ENCODE results near the gene MMRN1.

Gene MMRN1

DNA sequence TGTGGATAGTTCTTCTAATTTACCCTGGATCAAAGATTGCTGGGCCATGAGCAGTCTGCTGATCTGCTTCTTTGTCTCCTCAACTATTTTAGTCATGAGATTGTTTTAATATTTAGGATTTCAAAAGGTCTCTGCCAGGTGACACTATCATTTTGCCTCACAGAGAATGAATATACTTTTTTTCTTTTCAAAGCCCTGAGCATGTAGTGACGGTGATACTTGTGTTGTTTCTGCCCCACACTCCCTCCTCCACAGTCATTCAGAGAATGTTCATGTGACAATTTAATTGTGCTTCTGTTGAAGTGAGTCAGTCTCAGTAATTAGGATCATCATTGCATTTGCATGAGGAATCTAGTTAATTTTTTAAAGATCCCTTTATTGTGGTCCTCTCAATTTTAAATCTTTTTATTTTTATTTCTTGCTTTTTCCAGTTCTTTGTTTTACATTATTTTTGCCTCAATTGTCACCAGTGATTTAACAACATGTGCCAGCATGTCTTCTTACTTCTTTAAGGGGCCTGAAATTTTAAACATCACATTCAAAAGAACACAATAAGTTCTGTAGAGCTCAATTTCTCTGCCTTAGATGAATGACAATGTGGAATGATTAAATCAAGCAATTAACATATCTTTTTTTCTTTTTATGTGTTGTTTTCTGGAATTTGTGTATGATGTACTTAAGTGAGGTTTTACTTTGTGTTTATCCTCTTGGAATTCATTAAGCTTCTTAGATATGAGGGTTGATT lies 12.3 kb downstream of the MMRN1 start:
- no peaks in the 10 kb centered on the region for H3K9me3 ChIP-seq (ENCODE audit: control insufficient read depth in 2 of 2, low read length in 2 of 2)
- no peak overlapping the region for H3K9ac ChIP-seq (ENCODE audit: low read depth in 1 of 2, low read length in 2 of 2)
- no peaks in the 10 kb centered on the region for H3K36me3 ChIP-seq (ENCODE audit: control insufficient read depth in 2 of 2, insufficient read depth in 2 of 2, low read length in 2 of 2)
- no peaks in the 10 kb centered on the region for H3K4me1 ChIP-seq (ENCODE audit: control insufficient read depth in 2 of 2, insufficient read depth in 2 of 2, low read length in 2 of 2)
- H3K27me3 ChIP-seq (ENCODE audit: control insufficient read depth in 2 of 2, insufficient read depth in 2 of 2, low read length in 2 of 2), result no peaks in the 10 kb centered on the region
- H3K27ac ChIP-seq (ENCODE audit: low read depth in 2 of 2, low read length in 2 of 2), result no peak overlapping the region
- H3K4me3 ChIP-seq (ENCODE audit: low read length in 2 of 2), result no peak overlapping the region

DNA sequence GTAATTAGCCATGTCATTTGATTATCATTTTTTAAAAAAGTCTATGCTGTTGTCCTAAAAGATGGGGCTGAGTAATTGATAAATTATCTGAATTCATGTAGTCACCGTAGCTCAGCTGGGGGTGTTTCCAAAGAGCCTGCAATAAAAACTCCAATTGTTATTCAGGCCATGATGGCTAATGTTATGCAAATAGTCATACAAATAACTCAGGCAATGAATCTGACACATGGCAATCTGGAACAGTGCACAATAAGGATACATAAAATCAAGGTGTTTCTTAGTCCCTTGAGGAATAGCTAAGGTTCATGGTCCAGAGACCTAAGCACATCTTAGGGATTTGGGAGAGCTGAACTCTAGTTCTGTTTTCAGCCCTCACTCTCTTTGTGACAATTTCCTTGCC lies 15.2 kb downstream of the MMRN1 start:
- no peak overlapping the region for H3K9ac ChIP-seq (ENCODE audit: low read depth in 1 of 2, low read length in 2 of 2)
- H3K4me3 ChIP-seq (ENCODE audit: low read length in 2 of 2), result no peak overlapping the region
- no peaks in the 10 kb centered on the region for H3K27me3 ChIP-seq (ENCODE audit: control insufficient read depth in 2 of 2, insufficient read depth in 2 of 2, low read length in 2 of 2)
- no peaks in the 10 kb centered on the region for H3K9me3 ChIP-seq (ENCODE audit: control insufficient read depth in 2 of 2, low read length in 2 of 2)
- H3K4me1 ChIP-seq (ENCODE audit: control insufficient read depth in 2 of 2, insufficient read depth in 2 of 2, low read length in 2 of 2), result no peaks in the 10 kb centered on the region
- H3K36me3 ChIP-seq (ENCODE audit: control insufficient read depth in 2 of 2, insufficient read depth in 2 of 2, low read length in 2 of 2), result no peaks in the 10 kb centered on the region
- H3K27ac ChIP-seq (ENCODE audit: low read depth in 2 of 2, low read length in 2 of 2), result no peak overlapping the region

DNA sequence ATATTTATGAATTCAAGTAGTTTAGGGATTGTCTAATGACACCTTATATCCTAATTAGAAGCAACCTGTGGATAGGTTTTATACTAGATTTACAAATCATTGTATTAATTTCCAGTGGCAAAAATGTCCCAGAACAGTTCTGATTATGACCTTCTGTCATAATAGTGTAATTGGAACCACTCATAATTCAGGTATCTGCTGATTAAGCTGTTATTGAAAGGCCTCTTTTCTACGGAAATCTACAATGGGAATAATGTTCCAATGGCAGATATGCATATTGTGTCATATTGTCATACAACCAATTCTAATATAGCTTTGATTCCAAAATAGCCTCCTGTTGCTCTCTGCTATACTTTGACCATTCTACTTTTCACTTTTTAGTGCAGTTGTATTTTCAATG lies 19.0 kb downstream of the MMRN1 start:
- no peak overlapping the region for H3K9ac ChIP-seq (ENCODE audit: low read depth in 1 of 2, low read length in 2 of 2)
- H3K4me3 ChIP-seq (ENCODE audit: low read length in 2 of 2), result no peak overlapping the region
- no peaks in the 10 kb centered on the region for H3K4me1 ChIP-seq (ENCODE audit: control insufficient read depth in 2 of 2, insufficient read depth in 2 of 2, low read length in 2 of 2)
- H3K36me3 ChIP-seq (ENCODE audit: control insufficient read depth in 2 of 2, insufficient read depth in 2 of 2, low read length in 2 of 2), result no peaks in the 10 kb centered on the region
- H3K9me3 ChIP-seq (ENCODE audit: control insufficient read depth in 2 of 2, low read length in 2 of 2), result no peaks in the 10 kb centered on the region
- H3K27ac ChIP-seq (ENCODE audit: low read depth in 2 of 2, low read length in 2 of 2), result no peak overlapping the region
- no peaks in the 10 kb centered on the region for H3K27me3 ChIP-seq (ENCODE audit: control insufficient read depth in 2 of 2, insufficient read depth in 2 of 2, low read length in 2 of 2)

DNA sequence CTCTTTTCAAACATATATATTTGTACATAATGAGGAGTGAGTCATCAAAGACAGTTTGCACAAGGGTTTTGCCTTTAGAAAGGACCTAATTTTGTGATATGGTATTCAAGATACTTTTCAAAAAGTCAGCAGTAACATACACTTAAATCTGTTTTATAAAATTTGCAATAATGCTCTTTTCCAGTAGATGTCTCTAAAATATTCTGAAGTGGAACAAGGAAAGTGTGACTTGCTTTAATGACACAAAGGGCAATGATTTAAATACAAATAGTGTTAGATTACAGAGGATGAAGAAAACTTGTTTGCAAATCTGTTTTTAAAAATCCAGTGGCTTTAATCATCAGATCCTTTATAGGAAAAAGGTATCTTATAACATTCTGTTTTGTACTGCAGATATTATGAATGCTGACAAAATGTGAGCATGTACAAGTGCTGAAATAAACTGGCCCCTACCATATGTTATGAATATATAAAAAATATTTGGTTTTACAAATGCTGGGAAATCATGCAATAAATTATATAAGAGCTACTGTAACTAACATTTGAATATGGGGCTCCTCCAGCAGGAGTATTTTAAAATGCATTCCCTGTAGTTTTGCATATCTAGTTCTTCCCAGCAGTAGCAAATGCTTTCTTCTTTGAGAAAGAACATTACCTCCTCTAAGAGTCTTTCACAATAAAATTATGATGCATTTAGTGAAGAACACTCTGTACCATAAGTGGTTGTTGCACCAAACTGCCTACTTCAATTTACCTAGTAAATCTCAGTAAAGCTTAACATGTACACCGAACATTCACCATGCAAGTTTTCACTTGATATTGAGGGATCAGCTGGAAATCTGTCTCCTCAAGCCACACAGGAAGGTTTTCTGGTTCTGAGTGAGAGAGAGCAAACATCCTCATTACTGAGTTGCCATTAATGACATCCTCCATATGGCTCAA lies 20.2 kb downstream of the MMRN1 start:
- H3K9me3 ChIP-seq (ENCODE audit: control insufficient read depth in 2 of 2, low read length in 2 of 2), result no peaks in the 10 kb centered on the region
- no peak overlapping the region for H3K27ac ChIP-seq (ENCODE audit: low read depth in 2 of 2, low read length in 2 of 2)
- H3K9ac ChIP-seq (ENCODE audit: low read depth in 1 of 2, low read length in 2 of 2), result no peak overlapping the region
- H3K4me3 ChIP-seq (ENCODE audit: low read length in 2 of 2), result no peak overlapping the region
- no peaks in the 10 kb centered on the region for H3K4me1 ChIP-seq (ENCODE audit: control insufficient read depth in 2 of 2, insufficient read depth in 2 of 2, low read length in 2 of 2)
- no peaks in the 10 kb centered on the region for H3K27me3 ChIP-seq (ENCODE audit: control insufficient read depth in 2 of 2, insufficient read depth in 2 of 2, low read length in 2 of 2)
- H3K36me3 ChIP-seq (ENCODE audit: control insufficient read depth in 2 of 2, insufficient read depth in 2 of 2, low read length in 2 of 2), result no peaks in the 10 kb centered on the region

DNA sequence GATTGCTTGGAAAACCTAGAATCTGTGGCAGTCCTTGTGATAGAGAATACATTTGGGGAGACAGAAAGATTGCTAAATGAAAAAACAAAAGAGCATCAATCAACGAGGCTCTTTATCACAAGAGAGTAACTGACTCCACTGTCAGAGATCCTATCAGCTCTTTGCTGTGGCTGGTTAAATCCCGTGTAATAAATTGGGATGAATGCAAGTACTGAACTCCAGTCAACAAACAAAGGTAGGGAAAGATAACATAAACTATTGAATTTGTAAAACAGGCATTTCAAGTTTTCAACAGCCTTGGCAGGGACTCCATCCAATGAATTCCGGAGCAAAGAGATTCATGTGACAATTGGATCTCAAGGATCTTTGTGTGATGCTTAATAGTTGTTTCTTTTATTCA lies 21.3 kb downstream of the MMRN1 start:
- Histone ChIP-seq H3K4me3 (ENCODE audit: low read length in 2 of 2) (no peak overlapping the region), H3K36me3 (ENCODE audit: control insufficient read depth in 2 of 2, insufficient read depth in 2 of 2, low read length in 2 of 2) (no peaks in the 10 kb centered on the region), H3K27me3 (ENCODE audit: control insufficient read depth in 2 of 2, insufficient read depth in 2 of 2, low read length in 2 of 2) (no peaks in the 10 kb centered on the region), H3K27ac (ENCODE audit: low read depth in 2 of 2, low read length in 2 of 2) (no peak overlapping the region), H3K4me1 (ENCODE audit: control insufficient read depth in 2 of 2, insufficient read depth in 2 of 2, low read length in 2 of 2) (no peaks in the 10 kb centered on the region), H3K9ac (ENCODE audit: low read depth in 1 of 2, low read length in 2 of 2) (no peak overlapping the region), H3K9me3 (ENCODE audit: control insufficient read depth in 2 of 2, low read length in 2 of 2) (no peaks in the 10 kb centered on the region)

DNA sequence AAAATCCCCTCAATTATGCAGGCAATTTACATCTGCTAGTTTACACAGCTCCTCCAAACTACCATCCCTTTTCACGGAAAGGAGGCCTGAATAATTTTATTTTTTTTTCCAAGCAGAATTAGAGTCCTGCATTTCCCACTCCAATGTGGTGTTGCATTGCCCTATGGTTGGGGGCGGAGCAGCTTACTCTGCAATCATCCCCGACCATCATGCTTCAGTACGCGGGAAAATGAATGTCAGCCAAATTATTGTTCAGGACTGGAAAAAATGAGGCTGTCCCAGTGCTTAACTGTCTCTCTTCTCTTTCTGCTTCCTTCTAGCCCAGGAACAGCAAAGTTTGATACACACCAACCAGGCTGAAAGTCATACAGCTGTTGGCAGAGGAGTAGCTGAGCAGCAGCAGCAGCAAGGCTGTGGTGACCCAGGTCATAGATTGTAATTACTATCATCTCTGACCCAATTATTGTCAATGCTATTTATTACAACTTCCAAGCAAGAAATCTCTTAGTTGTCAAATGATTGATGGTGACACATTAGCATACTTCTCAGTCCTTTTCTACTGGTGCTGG lies 28.3 kb downstream of the MMRN1 start:
- no peak overlapping the region for H3K27ac ChIP-seq (ENCODE audit: low read depth in 2 of 2, low read length in 2 of 2)
- H3K9ac ChIP-seq (ENCODE audit: low read depth in 1 of 2, low read length in 2 of 2), result no peak overlapping the region
- H3K4me3 ChIP-seq (ENCODE audit: low read length in 2 of 2), result no peak overlapping the region
- no peaks in the 10 kb centered on the region for H3K9me3 ChIP-seq (ENCODE audit: control insufficient read depth in 2 of 2, low read length in 2 of 2)
- no peaks in the 10 kb centered on the region for H3K27me3 ChIP-seq (ENCODE audit: control insufficient read depth in 2 of 2, insufficient read depth in 2 of 2, low read length in 2 of 2)
- H3K36me3 ChIP-seq (ENCODE audit: control insufficient read depth in 2 of 2, insufficient read depth in 2 of 2, low read length in 2 of 2), result no peaks in the 10 kb centered on the region
- no peaks in the 10 kb centered on the region for H3K4me1 ChIP-seq (ENCODE audit: control insufficient read depth in 2 of 2, insufficient read depth in 2 of 2, low read length in 2 of 2)

DNA sequence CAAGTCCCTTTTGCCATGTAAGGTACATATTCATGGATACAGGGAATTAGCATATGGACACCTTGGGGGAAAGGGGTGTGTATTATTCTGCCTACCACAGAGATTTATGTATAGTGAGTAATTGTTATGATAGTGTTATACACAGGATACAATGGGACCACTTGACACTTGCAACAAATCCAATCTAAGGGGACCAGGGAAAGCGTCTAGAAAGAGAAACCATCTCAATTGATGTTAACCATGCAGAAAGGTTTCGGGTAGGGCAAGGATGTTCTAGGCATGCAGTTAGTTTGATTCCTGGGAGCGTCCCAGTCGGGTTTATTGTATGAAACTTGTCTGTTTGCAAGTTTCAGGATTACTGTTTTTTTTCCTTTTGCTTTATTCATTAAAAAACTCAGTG lies 34.2 kb downstream of the MMRN1 start:
- Histone ChIP-seq H3K9me3 (ENCODE audit: control insufficient read depth in 2 of 2, low read length in 2 of 2) (no peaks in the 10 kb centered on the region), H3K27ac (ENCODE audit: low read depth in 2 of 2, low read length in 2 of 2) (no peak overlapping the region), H3K36me3 (ENCODE audit: control insufficient read depth in 2 of 2, insufficient read depth in 2 of 2, low read length in 2 of 2) (no peaks in the 10 kb centered on the region)

DNA sequence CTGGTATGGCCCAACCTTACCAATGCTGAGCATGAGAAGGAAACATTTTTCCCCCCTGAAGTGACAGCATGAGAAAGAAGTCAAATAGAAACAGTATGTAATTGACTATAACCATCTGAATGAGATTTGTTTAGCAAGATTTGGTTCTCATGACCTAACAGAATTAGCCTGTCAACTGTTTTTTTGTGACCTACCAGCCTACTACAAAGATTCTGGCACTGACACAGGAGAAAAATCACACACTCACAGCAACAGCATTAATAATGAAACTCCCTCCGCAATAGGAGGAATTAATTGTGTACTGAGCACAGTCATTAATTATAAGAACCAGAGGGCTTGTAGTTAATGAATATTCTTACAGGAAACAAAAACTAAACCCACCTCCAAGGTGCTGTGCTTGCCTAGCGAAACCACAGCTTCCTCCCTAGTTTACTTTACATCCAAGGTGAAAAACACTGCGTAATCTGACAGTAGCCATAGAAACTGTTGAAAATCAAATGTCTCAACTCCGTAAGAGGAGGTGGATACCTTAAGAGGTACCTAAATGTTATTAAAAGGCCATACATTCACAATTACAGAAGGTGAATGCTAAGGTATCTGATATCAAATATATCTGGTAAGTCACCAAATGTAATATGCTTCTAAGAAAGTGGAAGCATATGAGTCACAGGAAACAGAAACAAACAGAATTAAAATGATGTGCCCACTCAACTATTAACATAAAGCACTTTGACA lies 34.9 kb downstream of the MMRN1 start:
- Histone ChIP-seq H3K27me3 (ENCODE audit: control insufficient read depth in 2 of 2, insufficient read depth in 2 of 2, low read length in 2 of 2) (no peaks in the 10 kb centered on the region), H3K9ac (ENCODE audit: low read depth in 1 of 2, low read length in 2 of 2) (no peak overlapping the region), H3K27ac (ENCODE audit: low read depth in 2 of 2, low read length in 2 of 2) (no peak overlapping the region), H3K9me3 (ENCODE audit: control insufficient read depth in 2 of 2, low read length in 2 of 2) (no peaks in the 10 kb centered on the region), H3K4me3 (ENCODE audit: low read length in 2 of 2) (no peak overlapping the region), H3K36me3 (ENCODE audit: control insufficient read depth in 2 of 2, insufficient read depth in 2 of 2, low read length in 2 of 2) (no peaks in the 10 kb centered on the region), H3K4me1 (ENCODE audit: control insufficient read depth in 2 of 2, insufficient read depth in 2 of 2, low read length in 2 of 2) (no peaks in the 10 kb centered on the region)

More for the DNA sequence above, 34.2 kb downstream of the MMRN1 start:
- H3K4me3 ChIP-seq (ENCODE audit: low read length in 2 of 2), result no peak overlapping the region
- no peaks in the 10 kb centered on the region for H3K4me1 ChIP-seq (ENCODE audit: control insufficient read depth in 2 of 2, insufficient read depth in 2 of 2, low read length in 2 of 2)
- no peak overlapping the region for H3K9ac ChIP-seq (ENCODE audit: low read depth in 1 of 2, low read length in 2 of 2)
- H3K27me3 ChIP-seq (ENCODE audit: control insufficient read depth in 2 of 2, insufficient read depth in 2 of 2, low read length in 2 of 2), result no peaks in the 10 kb centered on the region

DNA sequence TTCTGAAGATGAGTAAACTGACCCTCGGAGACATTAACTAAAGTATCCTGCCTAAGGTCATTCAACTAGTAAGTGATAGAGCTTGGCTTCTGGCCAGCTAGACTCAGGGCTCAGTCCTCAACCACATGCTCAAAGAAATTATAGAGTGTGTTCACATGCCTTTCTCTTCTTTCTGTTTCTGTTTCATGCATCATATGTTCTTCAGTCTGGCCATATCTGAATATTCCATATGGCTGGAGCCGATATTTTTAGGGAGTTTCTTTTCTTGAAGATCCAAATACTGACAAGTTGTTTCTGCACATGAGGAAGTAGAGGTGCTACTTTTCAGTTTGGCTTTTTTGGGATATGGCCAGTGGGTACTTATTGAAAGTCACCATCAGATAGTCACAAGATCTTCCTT lies 44.9 kb downstream of the MMRN1 start:
- Histone ChIP-seq H3K27ac (ENCODE audit: low read depth in 2 of 2, low read length in 2 of 2) (no peak overlapping the region), H3K27me3 (ENCODE audit: control insufficient read depth in 2 of 2, insufficient read depth in 2 of 2, low read length in 2 of 2) (no peaks in the 10 kb centered on the region), H3K4me3 (ENCODE audit: low read length in 2 of 2) (no peak overlapping the region), H3K9ac (ENCODE audit: low read depth in 1 of 2, low read length in 2 of 2) (no peak overlapping the region), H3K36me3 (ENCODE audit: control insufficient read depth in 2 of 2, insufficient read depth in 2 of 2, low read length in 2 of 2) (no peaks in the 10 kb centered on the region), H3K9me3 (ENCODE audit: control insufficient read depth in 2 of 2, low read length in 2 of 2) (no peaks in the 10 kb centered on the region), H3K4me1 (ENCODE audit: control insufficient read depth in 2 of 2, insufficient read depth in 2 of 2, low read length in 2 of 2) (no peaks in the 10 kb centered on the region)

All from mucosa of rectum (tissue), 2 donors.